ENCODE results near the gene WDR27.

DNA sequence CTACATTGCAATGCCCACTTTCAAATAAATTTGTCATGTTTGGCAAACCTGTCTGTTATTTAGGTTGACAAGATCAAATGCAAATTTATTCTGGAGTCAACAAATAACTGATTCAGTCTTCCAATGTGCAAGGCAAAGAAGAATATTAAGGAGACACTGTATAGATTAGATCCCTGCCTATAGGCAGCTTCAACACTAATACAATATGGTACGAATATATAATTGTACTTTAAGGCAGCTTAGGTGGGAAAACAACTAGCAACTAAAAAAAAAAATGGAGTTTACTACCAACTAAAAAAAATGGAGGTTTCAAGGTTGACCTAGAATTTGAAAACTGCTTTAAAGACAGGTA is 24.2 kb upstream of the WDR27 start:
- TF ChIP-seq, protein P1, sequence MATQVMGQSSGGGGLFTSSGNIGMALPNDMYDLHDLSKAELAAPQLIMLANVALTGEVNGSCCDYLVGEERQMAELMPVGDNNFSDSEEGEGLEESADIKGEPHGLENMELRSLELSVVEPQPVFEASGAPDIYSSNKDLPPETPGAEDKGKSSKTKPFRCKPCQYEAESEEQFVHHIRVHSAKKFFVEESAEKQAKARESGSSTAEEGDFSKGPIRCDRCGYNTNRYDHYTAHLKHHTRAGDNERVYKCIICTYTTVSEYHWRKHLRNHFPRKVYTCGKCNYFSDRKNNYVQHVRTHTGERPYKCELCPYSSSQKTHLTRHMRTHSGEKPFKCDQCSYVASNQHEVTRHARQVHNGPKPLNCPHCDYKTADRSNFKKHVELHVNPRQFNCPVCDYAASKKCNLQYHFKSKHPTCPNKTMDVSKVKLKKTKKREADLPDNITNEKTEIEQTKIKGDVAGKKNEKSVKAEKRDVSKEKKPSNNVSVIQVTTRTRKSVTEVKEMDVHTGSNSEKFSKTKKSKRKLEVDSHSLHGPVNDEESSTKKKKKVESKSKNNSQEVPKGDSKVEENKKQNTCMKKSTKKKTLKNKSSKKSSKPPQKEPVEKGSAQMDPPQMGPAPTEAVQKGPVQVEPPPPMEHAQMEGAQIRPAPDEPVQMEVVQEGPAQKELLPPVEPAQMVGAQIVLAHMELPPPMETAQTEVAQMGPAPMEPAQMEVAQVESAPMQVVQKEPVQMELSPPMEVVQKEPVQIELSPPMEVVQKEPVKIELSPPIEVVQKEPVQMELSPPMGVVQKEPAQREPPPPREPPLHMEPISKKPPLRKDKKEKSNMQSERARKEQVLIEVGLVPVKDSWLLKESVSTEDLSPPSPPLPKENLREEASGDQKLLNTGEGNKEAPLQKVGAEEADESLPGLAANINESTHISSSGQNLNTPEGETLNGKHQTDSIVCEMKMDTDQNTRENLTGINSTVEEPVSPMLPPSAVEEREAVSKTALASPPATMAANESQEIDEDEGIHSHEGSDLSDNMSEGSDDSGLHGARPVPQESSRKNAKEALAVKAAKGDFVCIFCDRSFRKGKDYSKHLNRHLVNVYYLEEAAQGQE (IDR thresholded peaks at IDR 0.05; ENCODE audit: low read depth), result no peak
- no peak for TF ChIP-seq EP300 (IDR thresholded peaks at IDR 0.05; ENCODE audit: borderline replicate concordance)
- no peak for TF ChIP-seq RAD21 (IDR thresholded peaks at IDR 0.05; ENCODE audit: low read depth)
- TF ChIP-seq YY1 (IDR thresholded peaks at IDR 0.05; ENCODE audit: low read depth), result no peak
- no peak for TF ChIP-seq TAF1 (IDR thresholded peaks at IDR 0.05; ENCODE audit: low read depth)
- TF ChIP-seq CREB1 (IDR thresholded peaks at IDR 0.05; ENCODE audit: low read depth), result no peak
